Measurements from ENCODE around the gene PRPF8.

DNA sequence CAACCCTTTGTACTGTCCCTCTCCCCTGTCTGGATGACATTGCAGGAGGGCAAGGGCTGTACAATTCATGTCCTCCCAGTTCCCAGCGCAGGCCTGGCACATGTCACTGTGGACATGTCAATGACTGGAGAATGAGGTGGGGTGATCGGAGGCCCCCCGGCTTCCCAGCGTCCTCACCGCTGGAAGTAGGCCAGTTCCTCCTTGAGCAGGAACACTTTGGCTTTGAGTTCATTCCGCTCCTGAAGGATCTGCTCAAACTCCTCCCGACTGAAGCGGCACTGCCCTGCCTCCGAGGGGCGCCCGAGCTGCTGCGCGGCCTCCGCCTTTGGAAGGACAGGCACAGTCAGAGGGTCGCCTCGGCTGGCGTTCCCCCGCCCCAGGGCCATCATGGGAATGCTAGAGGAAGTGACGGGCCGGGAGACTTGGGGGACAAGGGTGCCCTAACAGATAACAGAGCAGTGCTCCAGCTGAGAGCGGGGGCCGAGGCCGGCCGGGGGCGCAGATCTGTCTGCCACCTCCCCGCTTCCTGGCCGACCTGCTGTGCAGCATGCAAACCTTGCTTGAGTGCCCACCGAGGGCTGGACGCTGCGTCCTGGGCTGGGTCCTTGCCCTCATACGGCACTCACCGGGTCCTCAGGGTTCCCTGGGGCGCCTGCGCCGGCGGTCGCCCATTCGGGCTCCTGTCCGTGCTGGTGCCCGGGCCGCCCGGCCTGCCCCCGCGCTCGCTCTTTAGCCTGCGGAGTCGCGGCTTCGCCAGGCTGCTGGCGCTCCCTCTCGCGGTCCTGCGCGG lies 36.3 kb downstream of the PRPF8 start:
- TF ChIP-seq, protein P1, sequence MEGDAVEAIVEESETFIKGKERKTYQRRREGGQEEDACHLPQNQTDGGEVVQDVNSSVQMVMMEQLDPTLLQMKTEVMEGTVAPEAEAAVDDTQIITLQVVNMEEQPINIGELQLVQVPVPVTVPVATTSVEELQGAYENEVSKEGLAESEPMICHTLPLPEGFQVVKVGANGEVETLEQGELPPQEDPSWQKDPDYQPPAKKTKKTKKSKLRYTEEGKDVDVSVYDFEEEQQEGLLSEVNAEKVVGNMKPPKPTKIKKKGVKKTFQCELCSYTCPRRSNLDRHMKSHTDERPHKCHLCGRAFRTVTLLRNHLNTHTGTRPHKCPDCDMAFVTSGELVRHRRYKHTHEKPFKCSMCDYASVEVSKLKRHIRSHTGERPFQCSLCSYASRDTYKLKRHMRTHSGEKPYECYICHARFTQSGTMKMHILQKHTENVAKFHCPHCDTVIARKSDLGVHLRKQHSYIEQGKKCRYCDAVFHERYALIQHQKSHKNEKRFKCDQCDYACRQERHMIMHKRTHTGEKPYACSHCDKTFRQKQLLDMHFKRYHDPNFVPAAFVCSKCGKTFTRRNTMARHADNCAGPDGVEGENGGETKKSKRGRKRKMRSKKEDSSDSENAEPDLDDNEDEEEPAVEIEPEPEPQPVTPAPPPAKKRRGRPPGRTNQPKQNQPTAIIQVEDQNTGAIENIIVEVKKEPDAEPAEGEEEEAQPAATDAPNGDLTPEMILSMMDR (IDR thresholded peaks at IDR 0.05 in 4 of 5, conservative IDR thresholded peaks at IDR 0.05 in 1 of 5) = peak in 3 of 5 experiments; percentile 63 to 92 (median 90)
- TF ChIP-seq POLR2A (IDR thresholded peaks at IDR 0.05) = no peak

Measured in gastrocnemius medialis (tissue), 4 donors.